Measurements from ENCODE around the gene PDE9A.
A peak's percentile ranks its signal among the peaks of the same experiment; 100 is the strongest.

The PDE9A gene

GRCh38 chr21:42653231-42654061, at the start of gene PDE9A:
Gene PDE9A, plus strand, starts transcription at chr21:42653621. Its CDS starts 194 bp downstream, at chr21:42653815.
- TF ChIP-seq EP300 (IDR thresholded peaks at IDR 0.05; ENCODE audit: borderline replicate concordance) (no peak), CEBPB (IDR thresholded peaks at IDR 0.05) (no peak)

- TF ChIP-seq RAD21 (IDR thresholded peaks at IDR 0.05; ENCODE audit: low read depth) (no peak), EGR1 (IDR thresholded peaks at IDR 0.05) (no peak), YY1 (IDR thresholded peaks at IDR 0.05; ENCODE audit: low read depth) (no peak), NFIC (IDR thresholded peaks at IDR 0.05) (no peak), TCF12 (IDR thresholded peaks at IDR 0.05; ENCODE audit: low read depth) (no peak), FOXM1 (IDR thresholded peaks at IDR 0.05; ENCODE audit: borderline replicate concordance, low read depth) (no peak), CREB1 (IDR thresholded peaks at IDR 0.05; ENCODE audit: low read depth) (no peak)
- TF ChIP-seq, protein P1, sequence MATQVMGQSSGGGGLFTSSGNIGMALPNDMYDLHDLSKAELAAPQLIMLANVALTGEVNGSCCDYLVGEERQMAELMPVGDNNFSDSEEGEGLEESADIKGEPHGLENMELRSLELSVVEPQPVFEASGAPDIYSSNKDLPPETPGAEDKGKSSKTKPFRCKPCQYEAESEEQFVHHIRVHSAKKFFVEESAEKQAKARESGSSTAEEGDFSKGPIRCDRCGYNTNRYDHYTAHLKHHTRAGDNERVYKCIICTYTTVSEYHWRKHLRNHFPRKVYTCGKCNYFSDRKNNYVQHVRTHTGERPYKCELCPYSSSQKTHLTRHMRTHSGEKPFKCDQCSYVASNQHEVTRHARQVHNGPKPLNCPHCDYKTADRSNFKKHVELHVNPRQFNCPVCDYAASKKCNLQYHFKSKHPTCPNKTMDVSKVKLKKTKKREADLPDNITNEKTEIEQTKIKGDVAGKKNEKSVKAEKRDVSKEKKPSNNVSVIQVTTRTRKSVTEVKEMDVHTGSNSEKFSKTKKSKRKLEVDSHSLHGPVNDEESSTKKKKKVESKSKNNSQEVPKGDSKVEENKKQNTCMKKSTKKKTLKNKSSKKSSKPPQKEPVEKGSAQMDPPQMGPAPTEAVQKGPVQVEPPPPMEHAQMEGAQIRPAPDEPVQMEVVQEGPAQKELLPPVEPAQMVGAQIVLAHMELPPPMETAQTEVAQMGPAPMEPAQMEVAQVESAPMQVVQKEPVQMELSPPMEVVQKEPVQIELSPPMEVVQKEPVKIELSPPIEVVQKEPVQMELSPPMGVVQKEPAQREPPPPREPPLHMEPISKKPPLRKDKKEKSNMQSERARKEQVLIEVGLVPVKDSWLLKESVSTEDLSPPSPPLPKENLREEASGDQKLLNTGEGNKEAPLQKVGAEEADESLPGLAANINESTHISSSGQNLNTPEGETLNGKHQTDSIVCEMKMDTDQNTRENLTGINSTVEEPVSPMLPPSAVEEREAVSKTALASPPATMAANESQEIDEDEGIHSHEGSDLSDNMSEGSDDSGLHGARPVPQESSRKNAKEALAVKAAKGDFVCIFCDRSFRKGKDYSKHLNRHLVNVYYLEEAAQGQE (IDR thresholded peaks at IDR 0.05; ENCODE audit: low read depth), result no peak
- TF ChIP-seq, protein P2, sequence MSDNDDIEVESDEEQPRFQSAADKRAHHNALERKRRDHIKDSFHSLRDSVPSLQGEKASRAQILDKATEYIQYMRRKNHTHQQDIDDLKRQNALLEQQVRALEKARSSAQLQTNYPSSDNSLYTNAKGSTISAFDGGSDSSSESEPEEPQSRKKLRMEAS (IDR thresholded peaks at IDR 0.05), result no peak
These were observed 46.3 kb upstream of the PDE9A start for GRCh38 chr21:42607102-42607501.

GRCh38 chr21:42607525-42608102, 45.8 kb upstream of the PDE9A start:
- TF ChIP-seq CEBPB (IDR thresholded peaks at IDR 0.05) (0 out of 2 replicates have a peak, but pooled peaks have one; percentile 36), TAF1 (IDR thresholded peaks at IDR 0.05; ENCODE audit: low read depth) (no peak), TEAD4 (IDR thresholded peaks at IDR 0.05) (peak; percentile 65), EP300 (IDR thresholded peaks at IDR 0.05; ENCODE audit: borderline replicate concordance) (peak; percentile 40; the same call in 1 of the 2 replicates), NFIC (IDR thresholded peaks at IDR 0.05) (peak; percentile 67)
- TF ChIP-seq, protein P1 (IDR thresholded peaks at IDR 0.05; ENCODE audit: low read depth), result no peak

DNA sequence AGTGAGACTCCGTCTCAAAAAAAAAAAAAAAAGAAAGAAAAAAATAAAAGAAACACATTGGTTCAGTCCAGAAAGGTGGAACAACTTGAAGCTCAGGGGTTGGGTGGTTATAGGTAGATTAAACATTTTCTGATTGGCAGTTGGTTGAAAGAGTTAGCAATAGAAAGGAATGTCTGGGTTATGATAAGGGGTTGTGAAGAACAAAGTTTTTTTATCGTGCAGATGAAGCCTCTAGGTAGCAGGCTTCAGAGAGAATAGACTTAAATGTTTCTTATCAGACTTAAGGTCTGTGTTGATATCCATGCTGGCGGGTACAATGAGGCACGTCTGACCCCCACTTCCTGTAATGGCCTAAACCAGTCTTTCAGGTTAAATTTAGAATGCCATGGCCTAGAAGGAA, 45.0 kb upstream of the PDE9A start:
- TF ChIP-seq EP300 (IDR thresholded peaks at IDR 0.05; ENCODE audit: borderline replicate concordance), result no peak
- no peak for TF ChIP-seq USF1 (IDR thresholded peaks at IDR 0.05)
- TF ChIP-seq, protein P2 (IDR thresholded peaks at IDR 0.05), result no peak
- no peak for TF ChIP-seq RAD21 (IDR thresholded peaks at IDR 0.05; ENCODE audit: low read depth)
- TF ChIP-seq TCF12 (IDR thresholded peaks at IDR 0.05; ENCODE audit: low read depth), result no peak
- no peak for TF ChIP-seq CEBPB (IDR thresholded peaks at IDR 0.05)
- no peak for TF ChIP-seq ZBTB7A (IDR thresholded peaks at IDR 0.05; ENCODE audit: low read depth)
- TF ChIP-seq, protein P1 (IDR thresholded peaks at IDR 0.05; ENCODE audit: low read depth), result no peak
- TF ChIP-seq CREB1 (IDR thresholded peaks at IDR 0.05; ENCODE audit: low read depth), result no peak
- TF ChIP-seq EGR1 (IDR thresholded peaks at IDR 0.05), result no peak
- TF ChIP-seq TEAD4 (IDR thresholded peaks at IDR 0.05), result no peak
- no peak for TF ChIP-seq TAF1 (IDR thresholded peaks at IDR 0.05; ENCODE audit: low read depth)

GRCh38 chr21:42609811-42610210, 43.6 kb upstream of the PDE9A start:
- TF ChIP-seq FOXM1 (IDR thresholded peaks at IDR 0.05; ENCODE audit: borderline replicate concordance, low read depth), result no peak
- TF ChIP-seq USF1 (IDR thresholded peaks at IDR 0.05), result peak; percentile 88

All from Ishikawa (cell line).